ENCODE results near the gene WDR48.
A peak's percentile ranks its signal among the peaks of the same experiment; 100 is the strongest.

The WDR48 gene

GRCh38 chr3:39103324-39103693 lies 51.5 kb downstream of the WDR48 start:
- no peak for DNase-seq

- DNase-seq: no peak
Observed at GRCh38 chr3:39103791-39104552, 52.2 kb downstream of the WDR48 start.

- no peak for DNase-seq
Observed at GRCh38 chr3:39104961-39105686, 53.3 kb downstream of the WDR48 start.

- DNase-seq: no peak
Observed at GRCh38 chr3:39105687-39106063, 53.9 kb downstream of the WDR48 start.

- DNase-seq: peak; percentile 35
Observed at GRCh38 chr3:39106281-39106811, 54.5 kb downstream of the WDR48 start.

- peak; percentile 37 for DNase-seq
Observed at GRCh38 chr3:39106851-39107387, 55.1 kb downstream of the WDR48 start.

GRCh38 chr3:39107388-39108199 lies 55.8 kb downstream of the WDR48 start, which contains the start of the genes GORASP1 and TTC21A:
GORASP1 (minus strand) TSS chr3:39107627; CDS start chr3:39107541, 86 bp downstream.
TTC21A (plus strand) TSS chr3:39107680; CDS start chr3:39107838, 158 bp downstream.
- DNase-seq: peak; percentile 85

- DNase-seq: no peak
Observed at GRCh38 chr3:39108200-39108710, 56.4 kb downstream of the WDR48 start.

GRCh38 chr3:39109086-39109485 lies 57.3 kb downstream of the WDR48 start:
- no peak for DNase-seq

- DNase-seq: no peak
Observed at GRCh38 chr3:39110041-39110639, 58.3 kb downstream of the WDR48 start.

- no peak for DNase-seq
Observed at GRCh38 chr3:39112113-39112512, 60.3 kb downstream of the WDR48 start.

- no peak for DNase-seq
Observed at GRCh38 chr3:39112535-39112934, 60.7 kb downstream of the WDR48 start.

GRCh38 chr3:39113291-39113690 lies 61.5 kb downstream of the WDR48 start:
- DNase-seq: no peak

- no peak for DNase-seq
Observed at GRCh38 chr3:39114456-39114855, 62.6 kb downstream of the WDR48 start.

GRCh38 chr3:39115870-39116269 lies 64.1 kb downstream of the WDR48 start:
- DNase-seq: no peak

- DNase-seq: no peak
Observed at GRCh38 chr3:39118079-39118478, 66.3 kb downstream of the WDR48 start.

GRCh38 chr3:39118931-39119660 lies 67.3 kb downstream of the WDR48 start:
- no peak for DNase-seq

- DNase-seq: no peak
Observed at GRCh38 chr3:39121621-39122020, 69.8 kb downstream of the WDR48 start.

- DNase-seq: no peak
Observed at GRCh38 chr3:39122813-39123212, 71.0 kb downstream of the WDR48 start.

GRCh38 chr3:39124876-39125840 lies 73.3 kb downstream of the WDR48 start:
- peak; percentile 38 for DNase-seq
